ENCODE measurements around the gene KIAA0408.
"Not testable (repeated sequence)": the region's sequence is repeated elsewhere in the genome, so short reads cannot be mapped to it uniquely, and the experiment has no call there.

The KIAA0408 gene

GRCh38 chr6:127462376-127462775 is 3.2 kb upstream of the KIAA0408 start:
- no peak for FAIRE-seq

GRCh38 chr6:127460465-127460864 is 1.3 kb upstream of the KIAA0408 start:
- FAIRE-seq = no peak

GRCh38 chr6:127458817-127459216 is 372 bp downstream of the KIAA0408 start:
- FAIRE-seq = no peak

GRCh38 chr6:127458222-127458621 is 967 bp downstream of the KIAA0408 start:
- FAIRE-seq = no peak

- no peak for FAIRE-seq
These were observed 1.6 kb downstream of the KIAA0408 start for GRCh38 chr6:127457456-127458064.

- no peak for FAIRE-seq
These were observed 2.7 kb downstream of the KIAA0408 start for GRCh38 chr6:127456465-127456864.

- FAIRE-seq = no peak
These were observed 5.2 kb downstream of the KIAA0408 start for GRCh38 chr6:127453845-127454619.

GRCh38 chr6:127452803-127453202 is 6.4 kb downstream of the KIAA0408 start:
- no peak for FAIRE-seq

- FAIRE-seq = no peak
These were observed 7.8 kb downstream of the KIAA0408 start for GRCh38 chr6:127451388-127451787.

GRCh38 chr6:127447780-127448179 is 11.4 kb downstream of the KIAA0408 start:
- FAIRE-seq = no peak

GRCh38 chr6:127446356-127446755 is 12.8 kb downstream of the KIAA0408 start:
- FAIRE-seq = no peak

GRCh38 chr6:127441881-127442280 is 17.3 kb downstream of the KIAA0408 start:
- FAIRE-seq = no peak

- FAIRE-seq = no peak
These were observed 19.5 kb downstream of the KIAA0408 start for GRCh38 chr6:127439718-127440117.

- FAIRE-seq = no peak
These were observed 22.5 kb downstream of the KIAA0408 start for GRCh38 chr6:127436578-127437110.

- FAIRE-seq = no peak
These were observed 23.5 kb downstream of the KIAA0408 start for GRCh38 chr6:127435626-127436220.

- FAIRE-seq = no peak
These were observed 24.5 kb downstream of the KIAA0408 start for GRCh38 chr6:127434651-127435050.

GRCh38 chr6:127428562-127428961 is 30.6 kb downstream of the KIAA0408 start:
- not testable (repeated sequence) for FAIRE-seq

GRCh38 chr6:127423921-127424320 is 35.3 kb downstream of the KIAA0408 start:
- no peak for FAIRE-seq

GRCh38 chr6:127421164-127421563 is 38.0 kb downstream of the KIAA0408 start:
- not testable (repeated sequence) for FAIRE-seq

GRCh38 chr6:127420556-127420955 is 38.6 kb downstream of the KIAA0408 start:
- no peak for FAIRE-seq

GRCh38 chr6:127415096-127415495 is 44.1 kb downstream of the KIAA0408 start:
- FAIRE-seq = no peak

GRCh38 chr6:127413123-127413522 is 46.1 kb downstream of the KIAA0408 start:
- FAIRE-seq = not testable (repeated sequence)

GRCh38 chr6:127412016-127412415 is 47.2 kb downstream of the KIAA0408 start:
- FAIRE-seq = not testable (repeated sequence)

All from G401.6 (cell line).